HCEC 1CT (cell line): ENCODE measurements around the gene TMEM167B.
A peak's percentile ranks its signal among the peaks of the same experiment; 100 is the strongest.

Experiments used
- DNase-seq: peaks from one replicate; pipeline ENCODE4 v3.0.0-alpha.2; 2017

TMEM167B gene

GRCh38 chr1:109083923-109084322 lies 6.6 kb upstream of the TMEM167B start:
- DNase-seq, result no peak

GRCh38 chr1:109084563-109085517 lies 5.7 kb upstream of the TMEM167B start:
- no peak for DNase-seq

GRCh38 chr1:109089242-109090015 lies 1.1 kb upstream of the TMEM167B start:
- DNase-seq, result peak; percentile 25

GRCh38 chr1:109091078-109091838 lies 694 bp downstream of the TMEM167B start:
- peak; percentile 69 for DNase-seq

- peak; percentile 43 for DNase-seq
Measured at GRCh38 chr1:109091839-109092193, 1.3 kb downstream of the TMEM167B start.

- peak; percentile 55 for DNase-seq
Measured at GRCh38 chr1:109094377-109094803, 3.8 kb downstream of the TMEM167B start.

- no peak for DNase-seq
Measured at GRCh38 chr1:109094871-109095270, 4.3 kb downstream of the TMEM167B start.

GRCh38 chr1:109095631-109096030 lies 5.1 kb downstream of the TMEM167B start:
- no peak for DNase-seq

- no peak for DNase-seq
Measured at GRCh38 chr1:109096120-109096519, 5.6 kb downstream of the TMEM167B start.

- peak; percentile 96 for DNase-seq
Measured at GRCh38 chr1:109099938-109100773, 9.6 kb downstream of the TMEM167B start.

- peak; percentile 26 for DNase-seq
Measured at GRCh38 chr1:109104364-109105151, 14.0 kb downstream of the TMEM167B start.

- DNase-seq, result no peak
Measured at GRCh38 chr1:109105881-109106280, 15.3 kb downstream of the TMEM167B start.

GRCh38 chr1:109107785-109108184 lies 17.2 kb downstream of the TMEM167B start:
- DNase-seq, result no peak

- DNase-seq, result no peak
Measured at GRCh38 chr1:109109906-109110305, 19.3 kb downstream of the TMEM167B start.

- no peak for DNase-seq
Measured at GRCh38 chr1:109111386-109112055, 21.0 kb downstream of the TMEM167B start.

- peak; percentile 50 for DNase-seq
Measured at GRCh38 chr1:109112056-109112651, 21.6 kb downstream of the TMEM167B start.

- DNase-seq, result peak; percentile 71
Measured at GRCh38 chr1:109112652-109113285, 22.2 kb downstream of the TMEM167B start.

GRCh38 chr1:109113590-109114341 lies 23.2 kb downstream of the TMEM167B start, which contains the start of gene ELAPOR1:
Gene ELAPOR1 (plus strand): TSS chr1:109114115. CDS start chr1:109114184, 69 bp downstream.
- no peak for DNase-seq

- no peak for DNase-seq
Measured at GRCh38 chr1:109114342-109114674, 23.7 kb downstream of the TMEM167B start.
